Stimulated activated memory B cell treated with anti-CD40 and anti-IgM and Interleukin-4, amounts not matched to agents 10 μg/mL and 1 μg/mL and 100 μg/mL, for 72 hours (primary cell): Measurements from ENCODE around the gene NUMA1.
A peak's percentile ranks its signal among the peaks of the same experiment; 100 is the strongest.

ENCODE experiments used
- ATAC-seq: fragments of 150-1000 bp; cut with Tn5 transposase; 2 replicates; pipeline ENCODE4 v1.10.0; 2021
- H3K27ac Mint-ChIP-seq: one replicate; pipeline ENCODE4 v1.8.0; 2022; ENCODE audit warnings: mild to moderate bottlenecking, mixed read lengths
- H3K27me3 Mint-ChIP-seq: one replicate; pipeline ENCODE4 v1.8.0; 2022; ENCODE audit warnings: mixed read lengths
- H3K36me3 Mint-ChIP-seq: one replicate; pipeline ENCODE4 v1.8.0; 2022; ENCODE audit warnings: mixed read lengths
- H3K4me1 Mint-ChIP-seq: one replicate; pipeline ENCODE4 v1.8.0; 2022; ENCODE audit warnings: mixed read lengths
- H3K4me3 Mint-ChIP-seq: one replicate; pipeline ENCODE4 v1.8.0; 2022; ENCODE audit warnings: mild to moderate bottlenecking, moderate library complexity, mixed read lengths
- H3K9me3 Mint-ChIP-seq: one replicate; pipeline ENCODE4 v1.8.0; 2022; ENCODE audit warnings: mixed read lengths

NUMA1 gene

GRCh38 chr11:72006309-72007088, 73.8 kb downstream of the NUMA1 start:
- Mint-ChIP-seq H3K27me3 (no peaks in the 10 kb centered on the region), H3K9me3 (no peaks in the 10 kb centered on the region), H3K4me1 (peaks cover 42% of the 10 kb centered on the region), H3K27ac (peak overlapping the region; percentile 67), H3K4me3 (no peak overlapping the region), H3K36me3 (peaks cover 61% of the 10 kb centered on the region)
- ATAC-seq: no peak

GRCh38 chr11:72005347-72006260, 74.7 kb downstream of the NUMA1 start:
- Mint-ChIP-seq H3K4me1 (peaks cover 45% of the 10 kb centered on the region), H3K27ac (peak overlapping the region; percentile 67), H3K27me3 (no peaks in the 10 kb centered on the region), H3K9me3 (no peaks in the 10 kb centered on the region), H3K36me3 (peaks cover 68% of the 10 kb centered on the region), H3K4me3 (peak overlapping the region; percentile 14)
- ATAC-seq: no peak

GRCh38 chr11:72004515-72005346, 75.6 kb downstream of the NUMA1 start:
- H3K9me3 Mint-ChIP-seq: no peaks in the 10 kb centered on the region
- peak overlapping the region; percentile 55 for H3K27ac Mint-ChIP-seq
- no peak for ATAC-seq
- H3K4me1 Mint-ChIP-seq: peaks cover 54% of the 10 kb centered on the region
- H3K27me3 Mint-ChIP-seq: no peaks in the 10 kb centered on the region
- H3K36me3 Mint-ChIP-seq: peaks cover 70% of the 10 kb centered on the region
- peak overlapping the region; percentile 11 for H3K4me3 Mint-ChIP-seq

GRCh38 chr11:72003776-72004171, 76.6 kb downstream of the NUMA1 start:
- Mint-ChIP-seq H3K36me3 (peaks cover 79% of the 10 kb centered on the region), H3K27me3 (no peaks in the 10 kb centered on the region), H3K4me1 (peaks cover 64% of the 10 kb centered on the region), H3K27ac (peak overlapping the region; percentile 55), H3K4me3 (no peak overlapping the region), H3K9me3 (no peaks in the 10 kb centered on the region)
- ATAC-seq: no peak

GRCh38 chr11:72002841-72003775, 77.2 kb downstream of the NUMA1 start:
- no peak overlapping the region for H3K4me3 Mint-ChIP-seq
- peaks cover 70% of the 10 kb centered on the region for H3K4me1 Mint-ChIP-seq
- peaks cover 79% of the 10 kb centered on the region for H3K36me3 Mint-ChIP-seq
- no peaks in the 10 kb centered on the region for H3K9me3 Mint-ChIP-seq
- no peak for ATAC-seq
- H3K27me3 Mint-ChIP-seq: no peaks in the 10 kb centered on the region
- peak overlapping the region; percentile 55 for H3K27ac Mint-ChIP-seq

- Mint-ChIP-seq H3K27me3 (no peaks in the 10 kb centered on the region), H3K27ac (peak overlapping the region; percentile 8), H3K36me3 (peaks cover 76% of the 10 kb centered on the region), H3K4me3 (no peak overlapping the region), H3K4me1 (peaks cover 78% of the 10 kb centered on the region), H3K9me3 (no peaks in the 10 kb centered on the region)
- no peak for ATAC-seq
Measured at GRCh38 chr11:72001834-72002591, 78.3 kb downstream of the NUMA1 start.

- Mint-ChIP-seq H3K4me3 (no peak overlapping the region), H3K9me3 (no peaks in the 10 kb centered on the region), H3K27me3 (no peaks in the 10 kb centered on the region), H3K4me1 (peaks cover 79% of the 10 kb centered on the region), H3K36me3 (peaks cover 76% of the 10 kb centered on the region), H3K27ac (peak overlapping the region; percentile 8)
- no peak for ATAC-seq
Measured at GRCh38 chr11:72001285-72001684, 79.1 kb downstream of the NUMA1 start.

GRCh38 chr11:72000202-72000867, 80.0 kb downstream of the NUMA1 start:
- ATAC-seq: no peak
- H3K27ac Mint-ChIP-seq: peak overlapping the region; percentile 99
- no peaks in the 10 kb centered on the region for H3K9me3 Mint-ChIP-seq
- H3K4me3 Mint-ChIP-seq: no peak overlapping the region
- no peaks in the 10 kb centered on the region for H3K27me3 Mint-ChIP-seq
- peaks cover 78% of the 10 kb centered on the region for H3K36me3 Mint-ChIP-seq
- H3K4me1 Mint-ChIP-seq: peaks cover 69% of the 10 kb centered on the region

- Mint-ChIP-seq H3K9me3 (no peaks in the 10 kb centered on the region), H3K4me1 (peaks cover 65% of the 10 kb centered on the region), H3K4me3 (no peak overlapping the region), H3K27me3 (no peaks in the 10 kb centered on the region), H3K27ac (peak overlapping the region; percentile 99), H3K36me3 (peaks cover 80% of the 10 kb centered on the region)
- ATAC-seq: no peak
Measured at GRCh38 chr11:71999798-72000197, 80.5 kb downstream of the NUMA1 start.

GRCh38 chr11:71999362-71999761, 81.0 kb downstream of the NUMA1 start:
- peak overlapping the region; percentile 99 for H3K27ac Mint-ChIP-seq
- peaks cover 84% of the 10 kb centered on the region for H3K36me3 Mint-ChIP-seq
- peaks cover 65% of the 10 kb centered on the region for H3K4me1 Mint-ChIP-seq
- peak overlapping the region; percentile 91 for H3K4me3 Mint-ChIP-seq
- H3K9me3 Mint-ChIP-seq: no peaks in the 10 kb centered on the region
- no peak for ATAC-seq
- H3K27me3 Mint-ChIP-seq: no peaks in the 10 kb centered on the region

GRCh38 chr11:71998649-71999310, 81.6 kb downstream of the NUMA1 start, which contains the start of gene IL18BP:
Gene IL18BP (plus strand): TSS chr11:71998909. CDS start chr11:71999985, 1,076 bp downstream.
- peak within 1 kb of the TSS; percentile 91 for H3K4me3 Mint-ChIP-seq
- peak; percentile 71 for ATAC-seq
- H3K27ac Mint-ChIP-seq: peak within 1 kb of the TSS; percentile 99
- H3K9me3 Mint-ChIP-seq: no peaks in the 10 kb centered on the region
- H3K27me3 Mint-ChIP-seq: no peaks in the 10 kb centered on the region
- peaks cover 80% of the 10 kb centered on the region for H3K36me3 Mint-ChIP-seq
- peaks cover 65% of the 10 kb centered on the region for H3K4me1 Mint-ChIP-seq

- Mint-ChIP-seq H3K4me3 (no peak overlapping the region), H3K4me1 (peaks cover 73% of the 10 kb centered on the region), H3K27ac (peak overlapping the region; percentile 99), H3K9me3 (no peaks in the 10 kb centered on the region), H3K36me3 (peaks cover 80% of the 10 kb centered on the region), H3K27me3 (no peaks in the 10 kb centered on the region)
- no peak for ATAC-seq
Measured at GRCh38 chr11:71998061-71998460, 82.3 kb downstream of the NUMA1 start.
